ENCODE results near the gene PIGV.
A peak's percentile ranks its signal among the peaks of the same experiment; 100 is the strongest.

The PIGV gene

DNA sequence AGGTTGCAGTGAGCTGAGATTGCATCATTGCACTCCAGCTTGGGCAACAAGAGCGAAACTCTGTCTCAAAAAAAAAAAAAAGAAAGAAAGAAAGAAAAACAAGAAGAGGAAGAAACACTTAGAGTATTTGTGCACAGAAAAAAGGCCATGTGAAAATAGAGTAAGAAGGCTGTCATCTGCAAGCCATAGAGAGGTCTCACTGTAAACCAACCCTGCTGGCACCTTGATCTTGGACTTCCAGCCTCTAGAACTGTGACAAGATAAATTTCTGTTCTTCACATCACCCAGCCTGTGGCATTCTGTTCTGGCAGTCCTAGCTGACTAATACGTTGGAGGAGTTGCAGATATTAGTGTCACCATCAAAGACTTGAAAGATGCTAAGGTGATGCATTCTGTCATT, 26.6 kb downstream of the PIGV start:
- DNase-seq (ENCODE audit: extremely low read depth, low read depth) = no peak
- TF ChIP-seq, protein P1, sequence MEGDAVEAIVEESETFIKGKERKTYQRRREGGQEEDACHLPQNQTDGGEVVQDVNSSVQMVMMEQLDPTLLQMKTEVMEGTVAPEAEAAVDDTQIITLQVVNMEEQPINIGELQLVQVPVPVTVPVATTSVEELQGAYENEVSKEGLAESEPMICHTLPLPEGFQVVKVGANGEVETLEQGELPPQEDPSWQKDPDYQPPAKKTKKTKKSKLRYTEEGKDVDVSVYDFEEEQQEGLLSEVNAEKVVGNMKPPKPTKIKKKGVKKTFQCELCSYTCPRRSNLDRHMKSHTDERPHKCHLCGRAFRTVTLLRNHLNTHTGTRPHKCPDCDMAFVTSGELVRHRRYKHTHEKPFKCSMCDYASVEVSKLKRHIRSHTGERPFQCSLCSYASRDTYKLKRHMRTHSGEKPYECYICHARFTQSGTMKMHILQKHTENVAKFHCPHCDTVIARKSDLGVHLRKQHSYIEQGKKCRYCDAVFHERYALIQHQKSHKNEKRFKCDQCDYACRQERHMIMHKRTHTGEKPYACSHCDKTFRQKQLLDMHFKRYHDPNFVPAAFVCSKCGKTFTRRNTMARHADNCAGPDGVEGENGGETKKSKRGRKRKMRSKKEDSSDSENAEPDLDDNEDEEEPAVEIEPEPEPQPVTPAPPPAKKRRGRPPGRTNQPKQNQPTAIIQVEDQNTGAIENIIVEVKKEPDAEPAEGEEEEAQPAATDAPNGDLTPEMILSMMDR (IDR thresholded peaks at IDR 0.05; ENCODE audit: low read depth, low read length) = no peak

DNA sequence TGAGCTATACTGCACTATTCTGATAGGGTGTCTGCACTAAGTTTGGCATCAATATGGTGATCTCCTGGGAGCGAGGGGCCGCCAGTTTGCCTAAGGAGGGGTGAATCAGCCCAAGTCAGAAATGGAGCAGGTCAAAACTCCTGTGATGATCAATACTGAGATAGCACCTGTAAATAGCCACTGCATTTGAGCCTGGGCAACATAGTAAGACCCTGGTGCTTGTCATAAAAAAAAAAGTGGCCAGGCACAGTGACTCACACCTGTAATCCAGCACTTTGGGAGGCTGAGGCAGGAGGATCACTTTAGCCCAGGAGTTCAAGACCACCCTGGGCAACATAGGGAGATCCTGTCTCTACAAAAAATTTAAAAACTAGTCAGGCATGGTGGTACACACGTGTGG, 27.1 kb downstream of the PIGV start:
- no peak for DNase-seq (ENCODE audit: extremely low read depth, low read depth)
- TF ChIP-seq, protein P1 (IDR thresholded peaks at IDR 0.05; ENCODE audit: low read depth, low read length) = no peak

DNA sequence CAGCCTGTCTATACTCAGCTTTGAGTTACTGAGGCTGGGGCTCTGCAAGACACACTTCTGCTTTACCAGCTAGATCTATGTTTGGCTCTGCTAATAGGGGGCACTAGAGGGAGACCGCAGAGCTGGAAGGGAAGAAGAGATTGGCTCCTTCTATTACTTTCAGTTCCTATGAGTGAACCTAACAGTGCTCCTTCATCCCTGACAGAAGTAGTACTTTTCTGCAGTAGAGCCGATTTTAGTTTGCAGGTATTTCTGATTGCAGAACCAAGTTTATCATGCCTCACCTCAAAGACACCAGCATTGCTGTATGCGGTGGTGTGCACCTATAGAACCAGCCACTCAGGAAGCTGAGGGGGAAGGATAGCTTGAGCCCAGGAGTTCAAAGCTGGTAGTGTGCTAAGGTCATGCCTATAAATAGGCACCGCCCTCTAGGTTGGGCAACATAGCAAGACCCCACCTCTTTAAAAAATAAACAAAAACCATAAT, 33.1 kb downstream of the PIGV start:
- no peak for DNase-seq (ENCODE audit: extremely low read depth, low read depth)
- TF ChIP-seq, protein P1 (IDR thresholded peaks at IDR 0.05; ENCODE audit: low read depth, low read length) = no peak; the same call in 1 of the 2 replicates

DNA sequence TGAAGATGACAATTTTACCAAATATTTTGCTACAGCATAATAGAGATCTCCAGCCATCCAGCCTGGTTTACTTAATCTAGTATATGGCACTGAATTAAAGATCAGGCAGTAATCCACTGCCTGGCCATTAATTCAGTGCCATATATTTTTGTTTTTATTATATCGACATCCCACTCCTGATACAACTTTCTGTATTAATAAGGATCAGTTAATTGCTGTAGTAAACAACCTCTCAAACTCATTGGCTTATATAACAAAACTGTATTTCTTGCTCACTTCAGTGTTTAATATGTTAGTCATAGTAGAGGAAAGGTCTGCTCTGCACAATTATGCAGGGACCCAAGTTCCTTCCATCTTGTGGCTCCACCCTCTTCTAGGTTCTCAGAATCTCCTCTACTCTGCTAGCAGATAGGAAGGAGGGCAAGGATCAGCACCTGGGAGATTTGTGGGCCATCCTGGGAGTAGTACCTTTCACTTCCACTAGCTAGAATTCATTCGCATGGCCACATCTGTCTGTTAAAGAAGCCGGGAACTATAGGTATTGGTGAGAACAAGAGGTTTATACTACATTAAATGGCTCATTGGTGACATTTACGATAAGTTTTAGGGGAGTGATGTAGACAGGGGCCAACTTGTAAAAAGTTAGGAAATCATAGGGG, 35.1 kb downstream of the PIGV start:
- TF ChIP-seq, protein P1 (IDR thresholded peaks at IDR 0.05; ENCODE audit: low read depth, low read length) = no peak
- no peak for DNase-seq (ENCODE audit: extremely low read depth, low read depth)

DNA sequence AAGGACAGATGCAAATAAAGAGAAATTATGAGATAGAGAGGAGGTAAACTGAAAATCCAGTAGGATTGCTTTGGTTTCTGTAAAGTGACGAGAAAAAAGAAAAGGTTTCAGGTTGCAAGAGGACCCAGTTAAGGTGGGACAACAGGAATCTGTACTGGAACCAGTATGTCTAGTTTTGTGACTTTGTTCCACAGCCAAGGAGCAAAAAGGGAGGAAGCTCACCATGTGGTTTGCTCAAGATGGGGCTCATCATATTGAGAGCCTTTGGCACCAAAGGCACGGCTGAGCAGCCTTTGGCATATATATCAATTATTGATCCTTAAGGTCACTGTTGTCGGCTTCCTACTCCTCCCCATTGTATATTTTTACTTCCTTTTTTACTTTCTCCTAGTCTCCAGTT, 37.0 kb downstream of the PIGV start:
- no peak for DNase-seq (ENCODE audit: extremely low read depth, low read depth)
- TF ChIP-seq, protein P1 (IDR thresholded peaks at IDR 0.05; ENCODE audit: low read depth, low read length) = no peak

DNA sequence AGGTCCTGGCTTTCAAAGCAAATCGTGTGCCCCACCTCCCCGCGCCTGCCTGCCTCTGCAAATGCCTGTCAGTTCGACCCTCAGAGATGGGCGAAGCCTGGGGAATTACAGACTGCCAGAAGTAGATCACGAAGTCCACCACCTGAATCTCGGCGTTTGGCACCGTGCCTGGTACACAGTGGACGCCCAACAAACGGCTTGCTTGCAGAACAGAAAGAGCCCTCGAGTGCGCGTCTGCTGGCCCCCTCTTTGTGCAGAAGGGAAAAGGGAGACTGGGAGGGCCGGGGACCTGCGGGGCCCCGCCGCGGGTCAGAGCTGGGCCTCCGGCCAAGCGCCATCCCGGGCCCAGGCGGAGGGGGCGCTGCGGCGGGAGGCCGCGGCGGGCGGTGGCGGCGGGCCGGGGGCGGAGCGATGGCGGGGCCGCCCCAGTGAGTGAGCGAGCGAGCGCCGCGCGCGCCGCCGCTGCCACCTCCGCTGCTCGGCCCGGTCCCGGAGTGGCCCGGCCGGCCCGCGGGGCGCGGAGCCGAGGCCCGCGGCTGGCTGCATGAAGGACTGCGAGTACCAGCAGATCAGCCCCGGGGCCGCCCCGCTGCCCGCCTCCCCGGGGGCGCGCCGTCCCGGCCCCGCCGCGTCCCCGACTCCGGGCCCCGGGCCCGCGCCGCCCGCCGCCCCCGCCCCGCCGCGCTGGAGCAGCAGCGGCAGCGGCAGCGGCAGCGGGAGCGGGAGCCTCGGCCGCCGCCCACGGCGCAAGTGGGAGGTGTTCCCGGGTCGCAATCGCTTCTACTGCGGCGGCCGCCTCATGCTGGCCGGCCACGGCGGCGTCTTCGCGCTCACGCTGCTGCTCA, 38.7 kb downstream of the PIGV start, which contains the start of gene ZDHHC18:
Gene ZDHHC18, plus strand, starts transcription at position 428 of the 845 bp plus-strand sequence. Its CDS starts 117 bp downstream, at position 545.
- TF ChIP-seq, protein P1 (IDR thresholded peaks at IDR 0.05; ENCODE audit: low read depth, low read length) = peak; percentile 29
- no peak for DNase-seq (ENCODE audit: extremely low read depth, low read depth)

DNA sequence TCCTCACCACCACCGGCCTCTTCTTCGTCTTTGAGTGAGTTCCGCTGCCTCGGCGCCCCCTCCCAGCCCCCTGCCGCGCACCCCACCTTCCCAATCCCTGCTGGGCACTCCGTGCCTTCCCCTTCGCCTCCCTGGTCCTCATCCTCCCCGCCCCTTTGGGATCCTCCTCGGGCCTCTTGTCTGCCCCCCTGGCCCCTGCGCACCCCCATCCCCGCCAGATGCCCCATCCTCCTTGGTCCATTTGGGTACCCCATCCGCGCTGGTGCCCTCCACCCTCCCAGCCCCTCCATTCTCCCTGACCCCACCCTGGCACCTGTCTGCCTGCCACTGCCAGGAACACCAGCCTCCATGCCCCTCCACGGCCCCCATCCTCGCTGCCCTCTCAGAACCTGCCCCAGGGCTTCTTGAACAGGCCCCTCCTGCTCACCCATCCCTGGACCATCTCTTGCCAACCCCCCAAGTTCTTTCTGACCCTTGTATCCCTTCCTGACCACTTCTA, 39.4 kb downstream of the PIGV start:
- TF ChIP-seq, protein P1 (IDR thresholded peaks at IDR 0.05; ENCODE audit: low read depth, low read length) = no peak
- no peak for DNase-seq (ENCODE audit: extremely low read depth, low read depth)
